Measurements from ENCODE around the gene ASPG.
A peak's percentile ranks its signal among the peaks of the same experiment; 100 is the strongest.

ASPG gene

GRCh38 chr14:104072586-104072985, 12.9 kb upstream of the ASPG start:
- DNase-seq (ENCODE audit: extremely low spot score) = no peak
- ChIA-PET POLR2A (no interaction called here), CTCF (interaction anchor here (1.0 kb wide), 1 partner anchor 12 kb away, joined by 4 read pairs; no protein-coding TSS in a partner anchor)
- TF ChIP-seq, protein P1, sequence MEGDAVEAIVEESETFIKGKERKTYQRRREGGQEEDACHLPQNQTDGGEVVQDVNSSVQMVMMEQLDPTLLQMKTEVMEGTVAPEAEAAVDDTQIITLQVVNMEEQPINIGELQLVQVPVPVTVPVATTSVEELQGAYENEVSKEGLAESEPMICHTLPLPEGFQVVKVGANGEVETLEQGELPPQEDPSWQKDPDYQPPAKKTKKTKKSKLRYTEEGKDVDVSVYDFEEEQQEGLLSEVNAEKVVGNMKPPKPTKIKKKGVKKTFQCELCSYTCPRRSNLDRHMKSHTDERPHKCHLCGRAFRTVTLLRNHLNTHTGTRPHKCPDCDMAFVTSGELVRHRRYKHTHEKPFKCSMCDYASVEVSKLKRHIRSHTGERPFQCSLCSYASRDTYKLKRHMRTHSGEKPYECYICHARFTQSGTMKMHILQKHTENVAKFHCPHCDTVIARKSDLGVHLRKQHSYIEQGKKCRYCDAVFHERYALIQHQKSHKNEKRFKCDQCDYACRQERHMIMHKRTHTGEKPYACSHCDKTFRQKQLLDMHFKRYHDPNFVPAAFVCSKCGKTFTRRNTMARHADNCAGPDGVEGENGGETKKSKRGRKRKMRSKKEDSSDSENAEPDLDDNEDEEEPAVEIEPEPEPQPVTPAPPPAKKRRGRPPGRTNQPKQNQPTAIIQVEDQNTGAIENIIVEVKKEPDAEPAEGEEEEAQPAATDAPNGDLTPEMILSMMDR (IDR thresholded peaks at IDR 0.05; ENCODE audit: control extremely low read depth, extremely low read depth, low read depth, missing control alignments) = no peak

DNA sequence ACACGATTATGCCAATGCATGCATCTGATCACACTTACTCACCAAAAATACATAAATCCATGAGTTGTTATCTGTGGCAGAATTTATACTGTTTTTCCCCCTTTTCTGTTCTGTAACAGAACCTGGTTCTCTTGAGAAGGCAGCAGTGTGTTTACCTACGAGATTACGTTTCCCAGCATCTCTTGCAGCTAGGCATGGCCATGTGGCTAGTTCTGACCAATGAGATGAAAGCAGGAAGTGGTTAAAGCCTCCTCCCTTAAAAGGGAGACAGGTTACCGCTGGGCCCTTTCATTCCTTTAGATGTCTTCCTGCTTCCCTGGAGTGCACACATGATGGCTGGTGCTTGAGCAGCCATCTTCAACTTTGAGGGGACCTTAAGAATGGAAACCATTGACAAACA, 11.7 kb upstream of the ASPG start:
- POLR2A ChIA-PET = no interaction called here
- TF ChIP-seq, protein P1 (IDR thresholded peaks at IDR 0.05; ENCODE audit: control extremely low read depth, extremely low read depth, low read depth, missing control alignments) = no peak
- CTCF ChIA-PET = no interaction called here
- DNase-seq (ENCODE audit: extremely low spot score) = no peak

DNA sequence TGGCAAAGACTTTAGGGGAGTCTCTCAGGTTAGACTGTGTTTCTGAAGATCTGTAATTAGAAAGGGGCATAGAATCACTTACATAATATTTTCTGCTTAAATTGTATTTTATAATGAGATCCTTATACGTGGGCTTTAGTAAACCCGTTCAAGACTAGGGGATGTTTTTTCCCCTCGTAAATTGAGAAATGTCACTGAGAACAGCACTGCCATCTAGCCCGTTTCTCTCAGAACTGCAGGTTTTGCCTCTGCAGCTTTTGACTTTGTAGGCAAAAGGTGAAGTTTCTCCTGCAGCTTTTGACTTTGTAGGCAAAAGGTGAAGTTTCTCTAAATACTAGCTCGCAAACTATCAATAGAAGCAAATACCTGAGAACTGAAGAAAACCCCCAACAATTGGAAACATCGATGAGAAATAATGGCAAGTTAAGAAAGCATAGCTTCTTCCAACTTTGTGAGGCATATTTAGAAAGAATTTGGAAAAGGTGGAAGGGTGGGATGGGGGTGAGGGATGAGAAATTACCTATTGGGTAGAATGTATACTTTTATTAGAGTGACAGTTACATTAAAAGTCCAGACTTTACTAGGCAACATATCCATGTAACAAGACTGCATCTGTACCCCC, 9.9 kb upstream of the ASPG start:
- ChIA-PET CTCF (interaction anchor here (1.1 to 3.3 kb wide), 4 partner anchors 53 to 565 kb away, joined by 3 to 24 read pairs (median 3); no protein-coding TSS in a partner anchor), POLR2A (no interaction called here)
- no peak for DNase-seq (ENCODE audit: extremely low spot score)
- TF ChIP-seq, protein P1 (IDR thresholded peaks at IDR 0.05; ENCODE audit: control extremely low read depth, extremely low read depth, low read depth, missing control alignments) = peak; percentile 17

DNA sequence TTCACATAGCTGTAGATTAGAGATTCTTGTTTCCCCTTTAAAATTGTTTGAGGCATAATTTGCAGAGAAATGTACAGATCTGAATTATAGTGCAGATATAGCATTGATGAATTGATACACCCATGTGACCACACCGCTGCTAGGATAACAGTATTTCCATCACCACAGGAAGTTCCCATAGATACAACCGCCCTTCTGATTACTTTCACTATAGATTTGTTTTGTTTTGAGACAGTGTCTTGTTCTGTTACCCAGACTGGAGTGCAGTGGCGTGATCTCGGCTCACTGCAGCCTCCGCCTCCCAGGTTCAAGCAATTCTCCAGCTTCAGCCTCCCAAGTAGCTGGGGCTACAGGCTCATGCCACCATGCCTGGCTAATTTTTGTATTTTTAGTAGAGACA, 8.8 kb upstream of the ASPG start:
- TF ChIP-seq, protein P1 (IDR thresholded peaks at IDR 0.05; ENCODE audit: control extremely low read depth, extremely low read depth, low read depth, missing control alignments) = no peak
- DNase-seq (ENCODE audit: extremely low spot score) = no peak
- ChIA-PET CTCF (interaction anchor here (1.0 to 3.3 kb wide), 12 partner anchors 11 to 564 kb away, joined by 3 to 26 read pairs (median 4); no protein-coding TSS in a partner anchor), POLR2A (no interaction called here)

DNA sequence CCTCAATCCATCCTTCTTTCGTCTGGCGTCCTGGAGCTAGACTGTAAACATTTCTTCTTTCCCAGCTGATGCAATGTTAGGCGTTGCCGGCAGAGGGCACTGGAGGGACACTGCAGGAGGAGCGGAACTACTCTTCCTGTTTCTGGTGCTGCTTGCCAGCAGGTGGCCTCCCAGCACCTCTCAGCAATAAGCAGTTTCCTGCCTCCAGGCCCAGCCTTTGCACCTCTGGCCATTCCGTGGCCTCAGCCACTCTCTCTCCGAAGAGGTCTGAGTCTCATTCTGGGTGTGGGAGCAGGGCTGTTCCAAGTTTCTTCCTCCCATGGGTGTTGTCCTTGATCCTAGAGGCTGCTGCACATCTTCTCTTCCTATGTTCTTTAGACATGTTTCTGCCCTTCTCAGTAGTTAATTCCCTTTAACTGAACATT, 7.5 kb upstream of the ASPG start:
- ChIA-PET POLR2A (no interaction called here), CTCF (interaction anchor here (0.6 to 3.3 kb wide), 34 partner anchors 9 to 570 kb away, joined by 3 to 26 read pairs (median 4); no protein-coding TSS in a partner anchor)
- TF ChIP-seq, protein P1 (IDR thresholded peaks at IDR 0.05; ENCODE audit: control extremely low read depth, extremely low read depth, low read depth, missing control alignments) = peak; percentile 100
- peak; percentile 92 for DNase-seq (ENCODE audit: extremely low spot score)

GRCh38 chr14:104080376-104081260, 4.9 kb upstream of the ASPG start:
- POLR2A ChIA-PET = no interaction called here
- CTCF ChIA-PET = no interaction called here
- DNase-seq (ENCODE audit: extremely low spot score) = no peak
- TF ChIP-seq, protein P1 (IDR thresholded peaks at IDR 0.05; ENCODE audit: control extremely low read depth, extremely low read depth, low read depth, missing control alignments) = no peak
